ENCODE measurements around the gene FAM53B.

GRCh38 chr10:124723826-124724225 is 20.4 kb downstream of the FAM53B start:
- TF ChIP-seq, protein P1, sequence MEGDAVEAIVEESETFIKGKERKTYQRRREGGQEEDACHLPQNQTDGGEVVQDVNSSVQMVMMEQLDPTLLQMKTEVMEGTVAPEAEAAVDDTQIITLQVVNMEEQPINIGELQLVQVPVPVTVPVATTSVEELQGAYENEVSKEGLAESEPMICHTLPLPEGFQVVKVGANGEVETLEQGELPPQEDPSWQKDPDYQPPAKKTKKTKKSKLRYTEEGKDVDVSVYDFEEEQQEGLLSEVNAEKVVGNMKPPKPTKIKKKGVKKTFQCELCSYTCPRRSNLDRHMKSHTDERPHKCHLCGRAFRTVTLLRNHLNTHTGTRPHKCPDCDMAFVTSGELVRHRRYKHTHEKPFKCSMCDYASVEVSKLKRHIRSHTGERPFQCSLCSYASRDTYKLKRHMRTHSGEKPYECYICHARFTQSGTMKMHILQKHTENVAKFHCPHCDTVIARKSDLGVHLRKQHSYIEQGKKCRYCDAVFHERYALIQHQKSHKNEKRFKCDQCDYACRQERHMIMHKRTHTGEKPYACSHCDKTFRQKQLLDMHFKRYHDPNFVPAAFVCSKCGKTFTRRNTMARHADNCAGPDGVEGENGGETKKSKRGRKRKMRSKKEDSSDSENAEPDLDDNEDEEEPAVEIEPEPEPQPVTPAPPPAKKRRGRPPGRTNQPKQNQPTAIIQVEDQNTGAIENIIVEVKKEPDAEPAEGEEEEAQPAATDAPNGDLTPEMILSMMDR (IDR thresholded peaks at IDR 0.05), result no peak
- TF ChIP-seq POLR2A (IDR thresholded peaks at IDR 0.05), result no peak
